ENCODE measurements around the gene TELO2.

The TELO2 gene

DNA sequence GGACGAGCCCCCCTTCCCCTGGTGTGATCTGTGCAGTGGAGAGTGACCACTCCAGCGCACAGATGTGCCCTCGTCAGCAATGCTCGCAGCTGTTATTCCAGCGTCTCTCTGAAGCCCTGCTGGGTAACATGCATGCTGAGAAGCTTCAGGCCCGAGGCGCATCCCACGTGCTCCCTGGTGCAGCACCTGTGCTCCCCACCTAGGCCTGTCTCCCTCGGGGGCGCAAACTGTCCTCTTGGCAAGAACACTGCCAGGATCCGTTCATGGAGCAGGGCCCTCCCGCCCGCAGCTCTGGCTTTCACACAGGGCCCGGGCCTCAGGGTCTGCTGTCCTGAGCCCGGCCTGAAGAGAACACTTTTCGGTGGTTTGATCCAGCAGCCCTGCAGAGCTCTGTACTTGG lies 53.3 kb downstream of the TELO2 start:
- Histone ChIP-seq H3K9me3 (ENCODE audit: insufficient read depth, low read depth, low read length) (peaks cover 6% of the 10 kb centered on the region), H2AFZ (ENCODE audit: insufficient read depth, low read length, poor library complexity) (no peak overlapping the region), H2BK5ac (ENCODE audit: low read depth, low read length, poor library complexity) (no peak overlapping the region), H3K79me1 (ENCODE audit: low read length) (peaks cover 5% of the 10 kb centered on the region), H3K9ac (ENCODE audit: low read length) (no peak overlapping the region), H2BK12ac (ENCODE audit: low read length) (no peak overlapping the region), H3K4me1 (ENCODE audit: control insufficient read depth in 1 of 2, insufficient read depth in 2 of 2, low read length in 2 of 2) (peaks cover 15 to 27% of the 10 kb centered on the region in 2 experiments), H3K4me2 (ENCODE audit: low read length) (no peak overlapping the region), H3K14ac (ENCODE audit: low read length) (no peak overlapping the region), H3K4me3 (ENCODE audit: low read depth, low read length) (no peak overlapping the region), H3K36me3 (ENCODE audit: control insufficient read depth in 1 of 2, insufficient read depth in 2 of 2, low read length in 2 of 2) (peaks cover 27 to 36% of the 10 kb centered on the region in 2 experiments), H3K27me3 (ENCODE audit: insufficient read depth, low read length) (no peaks in the 10 kb centered on the region), H4K91ac (ENCODE audit: low read depth, low read length) (no peak overlapping the region), H3K23ac (ENCODE audit: low read length) (no peak overlapping the region), H3K27ac (ENCODE audit: low read depth, low read length) (no peak overlapping the region), H4K12ac (ENCODE audit: low read depth, low read length) (no peak overlapping the region), H2AK5ac (ENCODE audit: low read length) (no peak overlapping the region), H4K8ac (ENCODE audit: low read depth, low read length) (no peak overlapping the region), H2BK120ac (ENCODE audit: insufficient read depth, low read length, poor library complexity) (no peak overlapping the region), H3K18ac (ENCODE audit: low read length) (no peak overlapping the region), H3K79me2 (ENCODE audit: control insufficient read depth, insufficient read depth, low read length, poor library complexity) (peaks cover 1% of the 10 kb centered on the region), H3K4ac (ENCODE audit: low read depth, low read length) (no peak overlapping the region)
- no peak for DNase-seq
- WGBS (ENCODE audit: extremely low coverage, insufficient coverage, insufficient read length) = no CpG with 5 or more reads among the region's 16 CpGs

DNA sequence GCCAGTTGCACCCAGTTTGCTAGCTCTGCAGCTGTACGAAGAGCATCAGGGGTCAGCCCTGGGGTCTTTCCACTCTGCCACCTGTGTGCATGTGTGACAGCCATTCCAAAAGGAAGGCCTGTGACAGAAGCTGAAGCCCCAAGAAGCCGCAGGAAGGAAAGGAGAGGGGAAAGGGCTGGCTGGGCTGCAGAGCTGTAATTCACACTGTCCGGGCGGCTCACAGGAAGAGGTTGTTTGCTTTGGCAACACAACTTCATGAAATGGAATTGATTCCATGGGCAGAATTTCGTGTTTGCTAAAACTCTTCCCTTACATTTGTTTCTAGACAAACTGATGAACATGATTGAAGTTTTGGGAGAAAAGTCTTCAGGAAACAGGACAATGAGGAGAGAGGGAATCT lies 55.1 kb downstream of the TELO2 start:
- Histone ChIP-seq H2AK5ac (ENCODE audit: low read length) (no peak overlapping the region), H3K27ac (ENCODE audit: low read depth, low read length) (no peak overlapping the region), H3K18ac (ENCODE audit: low read length) (no peak overlapping the region), H4K12ac (ENCODE audit: low read depth, low read length) (no peak overlapping the region), H2BK12ac (ENCODE audit: low read length) (no peak overlapping the region), H3K14ac (ENCODE audit: low read length) (no peak overlapping the region), H4K91ac (ENCODE audit: low read depth, low read length) (no peak overlapping the region), H3K79me2 (ENCODE audit: control insufficient read depth, insufficient read depth, low read length, poor library complexity) (peaks cover 1% of the 10 kb centered on the region), H2AFZ (ENCODE audit: insufficient read depth, low read length, poor library complexity) (no peak overlapping the region), H3K4me3 (ENCODE audit: low read depth, low read length) (no peak overlapping the region), H2BK120ac (ENCODE audit: insufficient read depth, low read length, poor library complexity) (no peak overlapping the region), H3K9ac (ENCODE audit: low read length) (no peak overlapping the region), H3K9me3 (ENCODE audit: insufficient read depth, low read depth, low read length) (no peaks in the 10 kb centered on the region), H3K36me3 (ENCODE audit: control insufficient read depth in 1 of 2, insufficient read depth in 2 of 2, low read length in 2 of 2) (peaks cover 23 to 28% of the 10 kb centered on the region in 2 experiments), H3K4me2 (ENCODE audit: low read length) (no peak overlapping the region), H2BK5ac (ENCODE audit: low read depth, low read length, poor library complexity) (no peak overlapping the region), H3K27me3 (ENCODE audit: insufficient read depth, low read length) (no peaks in the 10 kb centered on the region), H4K8ac (ENCODE audit: low read depth, low read length) (no peak overlapping the region), H3K4ac (ENCODE audit: low read depth, low read length) (no peak overlapping the region), H3K23ac (ENCODE audit: low read length) (no peak overlapping the region), H3K79me1 (ENCODE audit: low read length) (peaks cover 3% of the 10 kb centered on the region), H3K4me1 (ENCODE audit: control insufficient read depth in 1 of 2, insufficient read depth in 2 of 2, low read length in 2 of 2) (peaks cover 9 to 13% of the 10 kb centered on the region in 2 experiments)
- DNase-seq = no peak
- no CpG with 5 or more reads among the region's 5 CpGs for WGBS (ENCODE audit: extremely low coverage, insufficient coverage, insufficient read length)

DNA sequence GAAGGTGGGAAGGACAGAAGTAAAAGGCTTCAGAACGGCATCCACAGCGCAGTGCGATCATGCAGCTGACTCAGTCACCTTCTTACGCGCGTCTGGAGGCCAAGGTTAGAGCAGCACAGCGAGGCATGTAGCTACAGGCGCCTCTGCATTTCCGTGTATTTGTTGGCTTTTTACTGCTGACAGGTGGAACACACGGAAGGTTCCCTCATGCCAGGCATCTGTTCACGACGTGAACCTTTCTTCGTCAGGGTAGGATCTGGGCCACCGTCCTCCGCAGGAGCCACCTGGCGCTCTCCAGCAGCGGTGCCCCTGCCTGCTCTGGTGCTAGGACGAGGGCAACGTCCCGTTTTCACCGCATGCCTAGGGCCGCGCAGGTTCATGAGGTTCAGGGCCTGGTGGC lies 55.6 kb downstream of the TELO2 start:
- H2BK12ac ChIP-seq (ENCODE audit: low read length) = no peak overlapping the region
- no peak overlapping the region for H4K91ac ChIP-seq (ENCODE audit: low read depth, low read length)
- H3K27ac ChIP-seq (ENCODE audit: low read depth, low read length) = no peak overlapping the region
- peaks cover 9 to 13% of the 10 kb centered on the region in 2 experiments for H3K4me1 ChIP-seq (ENCODE audit: control insufficient read depth in 1 of 2, insufficient read depth in 2 of 2, low read length in 2 of 2)
- H3K4me3 ChIP-seq (ENCODE audit: low read depth, low read length) = no peak overlapping the region
- no peak for DNase-seq
- peaks cover 23 to 29% of the 10 kb centered on the region in 2 experiments for H3K36me3 ChIP-seq (ENCODE audit: control insufficient read depth in 1 of 2, insufficient read depth in 2 of 2, low read length in 2 of 2)
- H4K12ac ChIP-seq (ENCODE audit: low read depth, low read length) = no peak overlapping the region
- H3K79me2 ChIP-seq (ENCODE audit: control insufficient read depth, insufficient read depth, low read length, poor library complexity) = peaks cover 1% of the 10 kb centered on the region
- no peak overlapping the region for H3K4ac ChIP-seq (ENCODE audit: low read depth, low read length)
- H2AFZ ChIP-seq (ENCODE audit: insufficient read depth, low read length, poor library complexity) = no peak overlapping the region
- H3K4me2 ChIP-seq (ENCODE audit: low read length) = no peak overlapping the region
- no peak overlapping the region for H3K14ac ChIP-seq (ENCODE audit: low read length)
- peaks cover 3% of the 10 kb centered on the region for H3K79me1 ChIP-seq (ENCODE audit: low read length)
- no peaks in the 10 kb centered on the region for H3K27me3 ChIP-seq (ENCODE audit: insufficient read depth, low read length)
- no CpG with 5 or more reads among the region's 23 CpGs for WGBS (ENCODE audit: extremely low coverage, insufficient coverage, insufficient read length)
- H2BK5ac ChIP-seq (ENCODE audit: low read depth, low read length, poor library complexity) = no peak overlapping the region
- H4K8ac ChIP-seq (ENCODE audit: low read depth, low read length) = no peak overlapping the region
- no peak overlapping the region for H3K18ac ChIP-seq (ENCODE audit: low read length)
- no peak overlapping the region for H2AK5ac ChIP-seq (ENCODE audit: low read length)
- H3K9me3 ChIP-seq (ENCODE audit: insufficient read depth, low read depth, low read length) = no peaks in the 10 kb centered on the region
- no peak overlapping the region for H3K23ac ChIP-seq (ENCODE audit: low read length)
- no peak overlapping the region for H2BK120ac ChIP-seq (ENCODE audit: insufficient read depth, low read length, poor library complexity)
- no peak overlapping the region for H3K9ac ChIP-seq (ENCODE audit: low read length)

DNA sequence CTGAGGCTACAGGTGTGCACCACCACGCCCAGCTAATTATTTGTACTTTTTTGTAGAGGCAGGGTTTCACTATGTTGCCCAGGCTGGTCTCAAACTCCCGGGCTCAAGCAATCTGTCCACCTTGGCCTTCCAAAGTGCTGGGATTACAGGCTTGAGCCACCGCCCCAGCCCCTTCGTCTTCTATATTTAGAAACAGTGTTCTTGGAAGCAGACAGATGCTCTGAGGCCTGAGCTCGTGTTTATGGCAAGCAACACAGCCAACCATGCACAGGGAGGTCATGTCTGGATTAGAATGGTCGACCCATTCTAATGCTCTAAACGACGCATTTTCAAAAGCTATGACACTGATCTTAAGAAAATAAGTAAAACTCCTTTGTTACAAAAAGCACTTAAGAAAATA lies 56.9 kb downstream of the TELO2 start:
- H3K4me1 ChIP-seq (ENCODE audit: control insufficient read depth in 1 of 2, insufficient read depth in 2 of 2, low read length in 2 of 2) = peaks cover 7 to 10% of the 10 kb centered on the region in 2 experiments
- H3K27me3 ChIP-seq (ENCODE audit: insufficient read depth, low read length) = no peaks in the 10 kb centered on the region
- H2AFZ ChIP-seq (ENCODE audit: insufficient read depth, low read length, poor library complexity) = no peak overlapping the region
- H2AK5ac ChIP-seq (ENCODE audit: low read length) = no peak overlapping the region
- no peak overlapping the region for H3K4ac ChIP-seq (ENCODE audit: low read depth, low read length)
- H2BK5ac ChIP-seq (ENCODE audit: low read depth, low read length, poor library complexity) = no peak overlapping the region
- no CpG with 5 or more reads among the region's 8 CpGs for WGBS (ENCODE audit: extremely low coverage, insufficient coverage, insufficient read length)
- H4K91ac ChIP-seq (ENCODE audit: low read depth, low read length) = no peak overlapping the region
- H3K4me3 ChIP-seq (ENCODE audit: low read depth, low read length) = no peak overlapping the region
- peaks cover 3% of the 10 kb centered on the region for H3K79me1 ChIP-seq (ENCODE audit: low read length)
- H3K23ac ChIP-seq (ENCODE audit: low read length) = no peak overlapping the region
- peaks cover 31 to 35% of the 10 kb centered on the region in 2 experiments for H3K36me3 ChIP-seq (ENCODE audit: control insufficient read depth in 1 of 2, insufficient read depth in 2 of 2, low read length in 2 of 2)
- H3K79me2 ChIP-seq (ENCODE audit: control insufficient read depth, insufficient read depth, low read length, poor library complexity) = peaks cover under 1% of the 10 kb centered on the region
- DNase-seq = no peak
- H3K9me3 ChIP-seq (ENCODE audit: insufficient read depth, low read depth, low read length) = peaks cover 3% of the 10 kb centered on the region
- no peak overlapping the region for H3K9ac ChIP-seq (ENCODE audit: low read length)
- no peak overlapping the region for H2BK120ac ChIP-seq (ENCODE audit: insufficient read depth, low read length, poor library complexity)
- H3K18ac ChIP-seq (ENCODE audit: low read length) = no peak overlapping the region
- no peak overlapping the region for H4K8ac ChIP-seq (ENCODE audit: low read depth, low read length)
- H3K4me2 ChIP-seq (ENCODE audit: low read length) = no peak overlapping the region
- H3K27ac ChIP-seq (ENCODE audit: low read depth, low read length) = no peak overlapping the region
- H3K14ac ChIP-seq (ENCODE audit: low read length) = no peak overlapping the region
- H2BK12ac ChIP-seq (ENCODE audit: low read length) = no peak overlapping the region
- H4K12ac ChIP-seq (ENCODE audit: low read depth, low read length) = no peak overlapping the region
